GM12873 (cell line): ENCODE measurements around the gene HDAC4.

Source experiments
- TF ChIP-seq, protein P1 (sequence below): IDR thresholded peaks from 2 replicates; pipeline ENCODE4 v1.5.1; 2012; ENCODE audit warnings: low read depth, mild to moderate bottlenecking, moderate library complexity, low read length, control low read depth; ENCODE audit not compliant: insufficient read depth; ENCODE audit errors: missing control alignments

HDAC4 gene

DNA sequence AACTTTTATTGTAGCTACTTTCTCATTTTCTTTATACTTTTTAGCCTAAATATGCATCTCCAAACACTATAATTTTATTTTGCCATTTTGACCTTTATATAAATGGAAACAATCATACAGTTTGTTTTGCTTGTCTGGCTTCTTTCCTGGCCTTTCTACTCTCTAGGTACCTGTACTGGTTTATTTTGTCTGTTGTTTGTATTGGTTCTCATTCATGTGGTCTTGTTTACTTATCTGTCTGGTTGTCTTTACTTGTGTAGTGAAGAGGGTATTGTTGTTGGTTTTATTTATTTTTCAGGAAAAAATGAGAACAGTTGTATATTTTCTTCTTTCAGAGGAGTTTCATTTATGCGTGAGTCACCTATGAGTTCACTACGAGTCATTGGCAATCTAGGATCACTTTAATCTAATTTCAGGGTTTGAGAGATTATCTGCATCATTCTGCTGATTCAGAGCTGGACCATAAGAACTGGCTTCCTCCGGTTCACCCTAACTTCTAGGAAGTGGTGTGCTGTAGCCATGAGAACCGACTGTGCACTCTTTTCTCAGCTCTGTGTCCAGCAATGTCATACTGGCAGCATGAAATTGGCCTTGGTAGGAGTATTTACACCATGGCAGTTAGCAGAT is 33.1 kb upstream of the HDAC4 start:
- TF ChIP-seq, protein P1, sequence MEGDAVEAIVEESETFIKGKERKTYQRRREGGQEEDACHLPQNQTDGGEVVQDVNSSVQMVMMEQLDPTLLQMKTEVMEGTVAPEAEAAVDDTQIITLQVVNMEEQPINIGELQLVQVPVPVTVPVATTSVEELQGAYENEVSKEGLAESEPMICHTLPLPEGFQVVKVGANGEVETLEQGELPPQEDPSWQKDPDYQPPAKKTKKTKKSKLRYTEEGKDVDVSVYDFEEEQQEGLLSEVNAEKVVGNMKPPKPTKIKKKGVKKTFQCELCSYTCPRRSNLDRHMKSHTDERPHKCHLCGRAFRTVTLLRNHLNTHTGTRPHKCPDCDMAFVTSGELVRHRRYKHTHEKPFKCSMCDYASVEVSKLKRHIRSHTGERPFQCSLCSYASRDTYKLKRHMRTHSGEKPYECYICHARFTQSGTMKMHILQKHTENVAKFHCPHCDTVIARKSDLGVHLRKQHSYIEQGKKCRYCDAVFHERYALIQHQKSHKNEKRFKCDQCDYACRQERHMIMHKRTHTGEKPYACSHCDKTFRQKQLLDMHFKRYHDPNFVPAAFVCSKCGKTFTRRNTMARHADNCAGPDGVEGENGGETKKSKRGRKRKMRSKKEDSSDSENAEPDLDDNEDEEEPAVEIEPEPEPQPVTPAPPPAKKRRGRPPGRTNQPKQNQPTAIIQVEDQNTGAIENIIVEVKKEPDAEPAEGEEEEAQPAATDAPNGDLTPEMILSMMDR, result no peak

DNA sequence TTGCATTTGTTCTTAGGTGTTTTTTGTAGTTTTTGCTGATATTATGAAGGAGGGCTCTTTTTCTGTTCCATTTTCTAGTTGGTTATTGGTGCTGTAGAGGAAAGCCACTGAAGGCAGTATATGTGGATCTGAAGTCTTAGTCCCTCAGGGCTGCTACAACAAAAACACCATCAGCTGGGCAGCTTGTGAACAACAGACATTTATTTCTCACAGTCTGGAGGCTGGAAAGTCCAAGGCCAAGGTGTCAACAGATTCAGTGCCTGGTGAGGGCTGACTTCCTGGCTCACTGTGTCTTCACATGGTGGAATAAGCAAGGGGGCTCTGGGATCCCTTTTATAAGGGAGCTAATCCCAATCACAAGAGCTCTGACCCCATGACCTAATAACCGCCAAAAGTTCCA is 31.4 kb upstream of the HDAC4 start:
- TF ChIP-seq, protein P1, result no peak

DNA sequence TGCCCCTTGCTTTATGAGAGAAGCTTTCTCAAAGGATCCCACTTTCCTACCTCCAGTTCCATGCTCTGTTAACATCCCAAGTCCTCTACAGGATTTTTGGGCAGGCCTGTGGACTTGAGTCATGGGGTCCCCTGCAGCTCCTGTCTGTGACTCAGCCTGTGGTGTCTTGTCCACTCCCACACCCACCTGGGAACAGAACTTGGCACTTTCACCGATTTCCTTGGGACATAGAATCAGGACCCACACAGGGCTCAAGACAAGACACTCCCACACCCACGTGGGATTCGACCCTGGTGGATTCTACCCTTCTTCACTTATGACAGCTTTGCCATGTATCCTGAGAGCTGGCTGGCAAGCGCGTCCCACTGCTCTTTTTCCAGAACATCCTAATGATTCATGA is 30.7 kb upstream of the HDAC4 start:
- TF ChIP-seq, protein P1, result no peak

DNA sequence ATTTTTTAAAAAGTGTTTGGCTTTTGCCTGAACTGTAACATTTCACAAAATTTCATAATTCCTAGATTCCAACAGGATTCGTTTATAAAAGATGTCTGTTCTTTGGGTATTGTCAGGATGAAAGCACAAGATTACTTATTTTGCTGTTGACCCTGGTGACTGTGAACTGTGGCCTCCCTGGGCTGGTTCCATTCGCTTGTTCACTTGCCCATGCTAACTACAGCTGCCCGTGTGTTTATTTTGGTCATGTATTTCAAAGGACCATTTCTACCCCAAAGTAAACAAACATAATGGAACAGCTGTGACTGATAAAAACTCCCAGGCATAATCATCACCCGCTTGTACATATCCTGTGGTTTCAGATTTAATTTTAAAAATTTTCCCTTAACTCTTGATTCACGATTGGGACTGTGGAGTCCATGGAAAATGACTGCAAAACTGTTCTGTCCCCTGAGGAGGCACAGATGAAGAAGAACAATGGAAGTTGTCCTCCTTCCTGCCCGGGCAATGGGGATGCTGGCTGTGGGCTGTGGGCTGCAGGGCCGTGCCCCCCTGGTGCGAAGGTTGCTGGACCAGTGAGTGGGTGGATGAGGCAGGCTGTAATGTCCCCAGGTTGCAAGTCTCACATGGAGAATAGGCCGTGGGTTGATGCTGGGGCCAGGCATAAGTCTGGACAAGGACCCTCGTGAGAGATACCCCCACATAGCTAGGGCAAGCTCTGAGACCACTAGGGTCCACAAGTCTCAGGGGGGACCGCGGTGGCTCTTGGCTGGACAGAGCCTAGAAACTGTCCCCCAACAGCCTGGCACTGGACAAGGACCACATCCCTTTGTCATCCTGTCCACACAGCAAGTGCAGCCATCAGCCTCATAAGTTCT is 28.9 kb upstream of the HDAC4 start:
- TF ChIP-seq, protein P1, result no peak

DNA sequence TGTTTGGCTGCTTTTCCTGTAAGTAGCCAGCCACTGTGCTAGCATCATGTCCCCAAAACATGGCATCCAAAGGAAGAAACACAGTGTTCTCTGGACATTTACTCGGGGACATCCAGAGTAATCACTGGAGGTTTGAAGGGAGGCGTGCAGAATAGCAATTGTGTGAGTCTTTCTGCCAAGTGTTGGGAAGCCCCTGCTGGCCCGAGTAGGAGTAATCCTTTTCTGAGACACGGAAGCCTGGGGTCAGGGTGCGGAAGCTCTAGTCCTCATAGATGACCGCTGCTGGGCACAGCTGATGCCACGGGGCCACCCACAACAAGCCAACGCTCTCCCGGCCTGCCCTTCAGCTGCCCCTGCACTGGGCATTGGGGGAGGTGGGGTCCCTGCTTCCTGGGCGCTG is 24.8 kb upstream of the HDAC4 start:
- TF ChIP-seq, protein P1, result no peak

DNA sequence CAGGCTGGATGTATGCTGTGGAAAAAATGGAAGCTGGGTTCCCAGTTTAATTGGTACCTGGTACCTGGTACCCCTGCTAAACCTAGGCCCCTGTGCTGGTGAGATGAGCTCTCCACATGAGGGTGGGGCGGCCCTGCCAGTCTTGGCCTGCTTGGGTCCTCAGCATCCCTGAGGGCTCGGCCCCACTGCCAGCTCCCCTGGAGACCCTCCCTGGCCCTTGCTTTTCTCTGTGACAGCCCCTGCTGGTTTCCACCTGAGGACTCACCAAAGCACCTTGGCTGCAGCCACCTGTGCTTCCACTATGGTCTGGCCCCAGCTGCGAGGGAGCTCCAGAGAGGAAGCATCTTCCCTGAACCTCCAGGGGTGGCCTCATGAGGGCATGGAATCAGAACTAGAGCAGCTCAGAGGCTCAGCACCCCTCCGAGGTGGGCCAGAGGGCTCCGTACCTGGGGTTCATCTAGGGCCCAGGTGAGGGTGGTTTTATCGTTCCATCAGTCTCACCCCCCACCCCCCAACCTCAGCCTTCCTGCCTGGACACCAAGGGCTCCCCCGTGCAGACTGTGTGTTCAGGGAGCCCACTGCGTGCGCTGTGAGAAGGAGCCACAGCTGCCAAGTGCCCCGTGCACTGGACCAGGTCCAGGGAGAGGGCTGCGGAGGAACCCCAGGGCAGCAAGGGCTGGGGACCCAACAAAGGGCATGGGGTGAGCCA is 23.7 kb upstream of the HDAC4 start:
- TF ChIP-seq, protein P1, result no peak

DNA sequence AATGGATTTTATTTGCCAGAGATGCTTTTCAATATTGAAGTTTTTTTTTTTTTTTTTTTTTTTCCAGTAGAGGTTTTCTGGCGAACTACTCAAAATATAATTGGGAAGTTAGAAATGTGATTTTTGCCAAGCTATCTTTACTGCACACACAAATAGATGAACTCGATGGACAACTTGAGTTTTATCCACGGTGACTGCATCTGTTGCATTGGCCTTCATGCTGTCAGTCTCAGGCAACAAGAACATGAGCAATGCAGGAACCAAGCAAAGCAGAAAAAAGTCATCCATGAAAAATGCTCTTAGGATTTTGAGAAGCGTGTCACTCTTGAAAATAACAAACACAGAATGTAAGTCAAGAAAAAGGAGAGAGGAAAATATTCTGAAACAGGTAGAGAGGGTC is 22.7 kb upstream of the HDAC4 start:
- TF ChIP-seq, protein P1, result no peak
